ENCODE measurements around the gene GANAB. TPM values are rescaled to one million over a fixed set of nuclear protein-coding genes. Genes with fewer than 3 reads are reported as not detected.

Gene GANAB
- total and polyA plus RNA-seq, 2 of the 13 experiments (the other 11 are each of a cell fraction or from before 2014, with no cell fraction given): 99.5 to 234 TPM

DNA sequence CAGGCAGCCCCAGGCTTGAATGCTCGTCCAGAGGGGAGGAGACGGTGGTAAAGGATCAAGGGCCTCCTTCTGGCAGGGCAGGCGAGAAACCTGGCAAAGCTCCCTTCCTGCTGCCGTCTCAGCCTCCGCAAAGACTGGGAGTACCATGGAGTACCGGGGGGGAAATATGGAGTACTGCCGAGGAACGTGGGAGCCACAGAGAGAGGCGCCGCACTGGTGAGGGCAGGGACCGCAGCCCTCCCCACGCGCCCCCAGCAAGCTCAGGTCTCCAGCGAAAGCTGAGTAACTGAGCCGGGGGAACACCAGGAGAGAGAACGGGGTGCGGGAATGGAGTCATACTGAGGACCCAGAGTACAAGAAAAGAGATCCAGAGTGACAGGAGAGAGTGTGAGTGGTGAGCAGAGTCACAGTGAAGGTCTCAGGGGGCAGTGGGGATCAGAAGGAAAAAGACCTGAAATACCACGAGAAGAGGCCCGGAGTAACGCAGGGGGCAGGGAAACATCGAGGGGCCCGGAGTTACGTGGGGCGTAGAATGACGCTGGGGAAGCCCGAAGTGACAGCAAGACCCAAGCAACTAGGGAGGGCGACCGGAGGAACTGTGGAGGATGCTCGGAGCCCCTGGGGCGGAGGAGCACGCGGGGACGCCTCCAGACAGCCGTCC, 34.6 kb downstream of the GANAB start (continued):
- TF ChIP-seq ZNF333 (CRISPR knock-in tag; IDR thresholded peaks at IDR 0.05; ENCODE audit: borderline replicate concordance): no peak
- TF ChIP-seq ZNF678 (CRISPR knock-in tag; IDR thresholded peaks at IDR 0.05): no peak
- TF ChIP-seq TSC22D2 (CRISPR knock-in tag; IDR thresholded peaks at IDR 0.05; ENCODE audit: borderline replicate concordance): 0 out of 2 replicates have a peak, but pooled peaks have one; percentile 21
- TF ChIP-seq ZNF136 (CRISPR knock-in tag; IDR thresholded peaks at IDR 0.05; ENCODE audit: low read depth): no peak
- TF ChIP-seq AGO2 (optimal IDR thresholded peaks at IDR 0.05; ENCODE audit: low read depth, low read length): peak; percentile 1
- TF ChIP-seq ZNF17 (CRISPR knock-in tag; IDR thresholded peaks at IDR 0.05): no peak
- no peak for TF ChIP-seq ZNF660 (CRISPR knock-in tag; IDR thresholded peaks at IDR 0.05; ENCODE audit: borderline replicate concordance, low read depth)
- TF ChIP-seq, protein P1, sequence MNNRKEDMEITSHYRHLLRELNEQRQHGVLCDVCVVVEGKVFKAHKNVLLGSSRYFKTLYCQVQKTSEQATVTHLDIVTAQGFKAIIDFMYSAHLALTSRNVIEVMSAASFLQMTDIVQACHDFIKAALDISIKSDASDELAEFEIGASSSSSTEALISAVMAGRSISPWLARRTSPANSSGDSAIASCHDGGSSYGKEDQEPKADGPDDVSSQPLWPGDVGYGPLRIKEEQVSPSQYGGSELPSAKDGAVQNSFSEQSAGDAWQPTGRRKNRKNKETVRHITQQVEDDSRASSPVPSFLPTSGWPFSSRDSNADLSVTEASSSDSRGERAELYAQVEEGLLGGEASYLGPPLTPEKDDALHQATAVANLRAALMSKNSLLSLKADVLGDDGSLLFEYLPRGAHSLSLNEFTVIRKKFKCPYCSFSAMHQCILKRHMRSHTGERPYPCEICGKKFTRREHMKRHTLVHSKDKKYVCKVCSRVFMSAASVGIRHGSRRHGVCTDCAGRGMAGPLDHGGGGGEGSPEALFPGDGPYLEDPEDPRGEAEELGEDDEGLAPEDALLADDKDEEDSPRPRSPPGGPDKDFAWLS (CRISPR knock-in tag; IDR thresholded peaks at IDR 0.05; ENCODE audit: borderline replicate concordance): 0 out of 2 replicates have a peak, but pooled peaks have one; percentile 48
- TF ChIP-seq, protein P2, sequence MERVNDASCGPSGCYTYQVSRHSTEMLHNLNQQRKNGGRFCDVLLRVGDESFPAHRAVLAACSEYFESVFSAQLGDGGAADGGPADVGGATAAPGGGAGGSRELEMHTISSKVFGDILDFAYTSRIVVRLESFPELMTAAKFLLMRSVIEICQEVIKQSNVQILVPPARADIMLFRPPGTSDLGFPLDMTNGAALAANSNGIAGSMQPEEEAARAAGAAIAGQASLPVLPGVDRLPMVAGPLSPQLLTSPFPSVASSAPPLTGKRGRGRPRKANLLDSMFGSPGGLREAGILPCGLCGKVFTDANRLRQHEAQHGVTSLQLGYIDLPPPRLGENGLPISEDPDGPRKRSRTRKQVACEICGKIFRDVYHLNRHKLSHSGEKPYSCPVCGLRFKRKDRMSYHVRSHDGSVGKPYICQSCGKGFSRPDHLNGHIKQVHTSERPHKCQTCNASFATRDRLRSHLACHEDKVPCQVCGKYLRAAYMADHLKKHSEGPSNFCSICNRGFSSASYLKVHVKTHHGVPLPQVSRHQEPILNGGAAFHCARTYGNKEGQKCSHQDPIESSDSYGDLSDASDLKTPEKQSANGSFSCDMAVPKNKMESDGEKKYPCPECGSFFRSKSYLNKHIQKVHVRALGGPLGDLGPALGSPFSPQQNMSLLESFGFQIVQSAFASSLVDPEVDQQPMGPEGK (CRISPR knock-in tag; IDR thresholded peaks at IDR 0.05): peak; percentile 82
- TF ChIP-seq JUN (CRISPR knock-in tag; IDR thresholded peaks at IDR 0.05): peak; percentile 2; the same call in 1 of the 2 replicates
- peak; percentile 69; the same call in 1 of the 2 replicates for TF ChIP-seq ZNF274 (CRISPR knock-in tag; IDR thresholded peaks at IDR 0.05)
- 0 out of 2 replicates have a peak, but pooled peaks have one; percentile 24 for TF ChIP-seq SOX5 (CRISPR knock-in tag; IDR thresholded peaks at IDR 0.05; ENCODE audit: borderline replicate concordance)
- 0 out of 2 replicates have a peak, but pooled peaks have one; percentile 14 for TF ChIP-seq HMG20A (CRISPR knock-in tag; IDR thresholded peaks at IDR 0.05; ENCODE audit: borderline replicate concordance)
- TF ChIP-seq, protein P3, sequence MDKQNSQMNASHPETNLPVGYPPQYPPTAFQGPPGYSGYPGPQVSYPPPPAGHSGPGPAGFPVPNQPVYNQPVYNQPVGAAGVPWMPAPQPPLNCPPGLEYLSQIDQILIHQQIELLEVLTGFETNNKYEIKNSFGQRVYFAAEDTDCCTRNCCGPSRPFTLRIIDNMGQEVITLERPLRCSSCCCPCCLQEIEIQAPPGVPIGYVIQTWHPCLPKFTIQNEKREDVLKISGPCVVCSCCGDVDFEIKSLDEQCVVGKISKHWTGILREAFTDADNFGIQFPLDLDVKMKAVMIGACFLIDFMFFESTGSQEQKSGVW (CRISPR knock-in tag; IDR thresholded peaks at IDR 0.05; ENCODE audit: borderline replicate concordance): no peak
- TF ChIP-seq ATM (IDR thresholded peaks at IDR 0.05; ENCODE audit: borderline replicate concordance): no peak
- TF ChIP-seq, protein P4, sequence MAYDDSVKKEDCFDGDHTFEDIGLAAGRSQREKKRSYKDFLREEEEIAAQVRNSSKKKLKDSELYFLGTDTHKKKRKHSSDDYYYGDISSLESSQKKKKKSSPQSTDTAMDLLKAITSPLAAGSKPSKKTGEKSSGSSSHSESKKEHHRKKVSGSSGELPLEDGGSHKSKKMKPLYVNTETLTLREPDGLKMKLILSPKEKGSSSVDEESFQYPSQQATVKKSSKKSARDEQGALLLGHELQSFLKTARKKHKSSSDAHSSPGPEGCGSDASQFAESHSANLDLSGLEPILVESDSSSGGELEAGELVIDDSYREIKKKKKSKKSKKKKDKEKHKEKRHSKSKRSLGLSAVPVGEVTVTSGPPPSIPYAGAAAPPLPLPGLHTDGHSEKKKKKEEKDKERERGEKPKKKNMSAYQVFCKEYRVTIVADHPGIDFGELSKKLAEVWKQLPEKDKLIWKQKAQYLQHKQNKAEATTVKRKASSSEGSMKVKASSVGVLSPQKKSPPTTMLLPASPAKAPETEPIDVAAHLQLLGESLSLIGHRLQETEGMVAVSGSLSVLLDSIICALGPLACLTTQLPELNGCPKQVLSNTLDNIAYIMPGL (CRISPR knock-in tag; IDR thresholded peaks at IDR 0.05; ENCODE audit: borderline replicate concordance in 1 of 2, low read depth in 1 of 2): peak in 1 of 2 experiments; percentile 40; a peak in 1 of 4 replicates
- TF ChIP-seq, protein P5, sequence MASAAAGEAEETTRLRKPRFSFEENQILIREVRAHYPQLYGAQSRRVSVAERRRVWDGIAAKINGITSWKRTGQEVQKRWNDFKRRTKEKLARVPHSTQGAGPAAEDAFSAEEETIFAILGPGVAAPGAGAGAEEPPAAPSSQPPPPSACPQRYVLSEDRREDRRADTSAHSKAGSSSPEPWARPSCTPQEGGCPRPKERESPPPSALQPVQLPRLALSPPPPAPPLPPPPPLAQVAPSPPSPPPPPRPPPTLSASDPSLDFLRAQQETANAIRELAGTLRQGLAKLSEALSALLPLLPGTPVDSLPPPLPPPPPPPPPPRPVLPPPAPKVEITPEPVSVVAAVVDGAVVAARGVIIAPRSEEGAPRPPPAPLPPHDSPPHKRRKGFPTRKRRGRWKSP (CRISPR knock-in tag; IDR thresholded peaks at IDR 0.05): no peak
- TF ChIP-seq HOXA9 (CRISPR knock-in tag; IDR thresholded peaks at IDR 0.05; ENCODE audit: borderline replicate concordance): 0 out of 2 replicates have a peak, but pooled peaks have one; percentile 51
- TF ChIP-seq KLF11 (CRISPR knock-in tag; IDR thresholded peaks at IDR 0.05): 0 out of 2 replicates have a peak, but pooled peaks have one; percentile 33
- TF ChIP-seq CBFB (CRISPR knock-in tag; IDR thresholded peaks at IDR 0.05): no peak
- no peak for TF ChIP-seq CBX1 (IDR thresholded peaks at IDR 0.05; ENCODE audit: low read depth)
- 0 out of 2 replicates have a peak, but pooled peaks have one; percentile 10 for TF ChIP-seq ZC3H13 (CRISPR knock-in tag; IDR thresholded peaks at IDR 0.05)
